K562 (cell line): Measurements from ENCODE around the gene SEC61A1. TPM values are rescaled to one million over a fixed set of nuclear protein-coding genes. Genes with fewer than 3 reads are reported as not detected.

ENCODE experiments used
- ATAC-seq: fragments of 200-7000 bp; cut with Tn5 transposase; 3 replicates; pipeline ENCODE4 v1.9.1; 2020; ENCODE audit warnings: moderate library complexity
- BruUV-seq: library from RNA; stranded (reverse); fragments of 400-500 nt; replicated peaks from 2 replicates; lab custom pipeline; 2021; lab: Mats Ljungman, UMichigan
- CTCF ChIA-PET: fragments of 300-600 bp; formaldehyde crosslinking; extraction: SDS; loops from one replicate; lab custom pipeline; 2021; ENCODE audit warnings: low intra/inter-chr PET ratio; lab: Yijun Ruan, JAX
- POLR2A ChIA-PET: fragments of 300-600, 350-650 bp; sonication (Branson Sonifier 250); formaldehyde crosslinking; extraction: SDS; loops from one replicate; lab custom pipeline; 2021; ENCODE audit warnings: antibody characterized with exemption, inconsistent platforms; lab: Yijun Ruan, JAX
- DNase-seq, 4 experiments: peaks; one replicate each; pipeline versions ENCODE4 v3.0.0 to v3.0.0-alpha.2; 2011 to 2018; ENCODE audit warnings: low spot score in 3 of 4, mixed read lengths in 3 of 4; ENCODE audit errors: extremely low read depth in 1 of 4
- FAIRE-seq: peaks from 2 replicates; lab custom pipeline; 2011; peaks lifted over from hg19 to GRCh38; lab: Jason Lieb, UNC
- H2AFZ ChIP-seq: 2 replicates; pipeline ENCODE4 v1.6.0; 2011; ENCODE audit warnings: low read depth, low read length, control low read depth, inconsistent platforms
- H3K27ac ChIP-seq: fragments of 200-600 bp; 3 replicates; pipeline ENCODE4 v1.8.0; 2011; ENCODE audit warnings: low read depth, mild to moderate bottlenecking, control low read depth, inconsistent platforms, low read length, moderate library complexity, mixed read lengths; ENCODE audit errors: extremely low read depth
- H3K27me3 ChIP-seq, 2 experiments: fragments of 300-600 bp in 1 of 2; 2 replicates in 1 of 2; 3 replicates in 1 of 2; pipeline versions ENCODE4 v1.6.0 to v1.8.0; 2011; ENCODE audit warnings: inconsistent platforms in 2 of 2, low read length in 2 of 2, mild to moderate bottlenecking in 1 of 2, mixed read lengths in 1 of 2, moderate library complexity in 1 of 2; ENCODE audit not compliant: control insufficient read depth in 2 of 2, insufficient read depth in 2 of 2
- H3K36me3 ChIP-seq: fragments of 300-600 bp; 3 replicates; pipeline ENCODE4 v1.8.0; 2011; ENCODE audit warnings: mild to moderate bottlenecking, low read length, inconsistent platforms; ENCODE audit not compliant: control insufficient read depth, insufficient read depth
- H3K4me1 ChIP-seq, 2 experiments: fragments of 200-600 bp in 1 of 2; replicated peaks in 1 of 2; 2 replicates in 1 of 2; 3 replicates in 1 of 2; pipeline versions ENCODE4 v1.5.1 to v1.8.0; 2011; ENCODE audit warnings: inconsistent platforms in 2 of 2, low read length in 2 of 2, mild to moderate bottlenecking in 1 of 2, mixed read lengths in 1 of 2, moderate library complexity in 1 of 2; ENCODE audit not compliant: control insufficient read depth in 2 of 2, insufficient read depth in 2 of 2
- H3K4me2 ChIP-seq: 2 replicates; pipeline ENCODE4 v1.6.1; 2011; ENCODE audit warnings: low read length, control low read depth, inconsistent platforms, mixed read lengths; ENCODE audit not compliant: insufficient read depth
- H3K4me3 ChIP-seq: fragments of 200-600 bp; sonication (generic), shearing (Covaris generic); 2 replicates; pipeline ENCODE4 v1.5.1; 2016; ENCODE audit warnings: control low read depth, inconsistent platforms
- H3K79me2 ChIP-seq: fragments of 200-600 bp; 3 replicates; pipeline ENCODE4 v1.8.0; 2011; ENCODE audit warnings: low read length, inconsistent platforms; ENCODE audit not compliant: control insufficient read depth, insufficient read depth
- H3K9ac ChIP-seq, 2 experiments: 2 replicates each; pipeline versions ENCODE4 v1.6.0 to v1.6.1; 2011; ENCODE audit warnings: low read depth in 2 of 2, low read length in 2 of 2, control low read depth in 1 of 2, inconsistent platforms in 1 of 2, mild to moderate bottlenecking in 1 of 2, mixed read lengths in 1 of 2; ENCODE audit not compliant: insufficient read depth in 1 of 2
- H3K9me1 ChIP-seq: one replicate; pipeline ENCODE4 v1.6.0; 2011; ENCODE audit warnings: inconsistent platforms, mild to moderate bottlenecking, low read length, moderate library complexity; ENCODE audit not compliant: control insufficient read depth, insufficient read depth
- H3K9me3 ChIP-seq: replicated peaks from 2 replicates; pipeline ENCODE4 v1.5.1; 2011; ENCODE audit warnings: low read depth, low read length, inconsistent platforms; ENCODE audit not compliant: control insufficient read depth, insufficient read depth
- H4K20me1 ChIP-seq: replicated peaks from 2 replicates; pipeline ENCODE4 v1.6.1; 2011; ENCODE audit warnings: low read length, inconsistent platforms, mixed read lengths; ENCODE audit not compliant: control insufficient read depth, insufficient read depth
- CBX2 ChIP-seq: fragments of 200-600 bp; sonication (generic); IDR thresholded peaks from one replicate; pipeline ENCODE4 v1.6.1; 2012; ENCODE audit warnings: mild to moderate bottlenecking, low read length, inconsistent platforms; ENCODE audit not compliant: insufficient read depth, poor library complexity, severe bottlenecking
- NR2F6 ChIP-seq: fragments of 450-650 bp; formaldehyde crosslinking; IDR thresholded peaks from 2 replicates; pipeline ENCODE4 v1.4.0; 2020; ENCODE audit warnings: mild to moderate bottlenecking
- WGBS: fragments of 100-300 bp; shearing (Covaris generic); methylation state at CpG from one replicate; pipeline ENCODE4 v1.1.6; 2016; ENCODE audit warnings: low coverage, mixed read lengths; ENCODE audit not compliant: insufficient coverage; ENCODE audit errors: missing lambda C conversion rate; 5-methylcytosine and 5-hydroxymethylcytosine counted together
- in situ Hi-C: fragments of 300-500 bp; cut with MboI; formaldehyde crosslinking; loops from 4 replicates; pipeline ENCODE4 v1.15.0; 2018; ENCODE audit warnings: inconsistent platforms, mixed read lengths
- intact Hi-C: fragments of 100-400 bp; cut with micrococcal nuclease; formaldehyde crosslinking; loops from 2 replicates; pipeline ENCODE4 v1.14.2; 2022
- polyA plus RNA-seq, 8 experiments: library from polyadenylated mRNA; depleted of rRNA in 4 of 8; stranded (reverse) in 5 of 8; unstranded in 3 of 8; fragments of >200 nt; fragmentation: Nextera tagmentation in 2 of 8; fragmentation: Illumina TruSeq in 1 of 8; extraction: Ambion mirVana in 2 of 8; extraction: Trizol in 1 of 8; gene quantifications; 2 replicates each; pipeline versions ENCODE4 v1.2.1 to v1.2.3, GENCODE V29; 2011 to 2014; ENCODE audit warnings: inconsistent platforms in 1 of 8, missing spikeins in 1 of 8
- total RNA-seq, 7 experiments: library from RNA; depleted of rRNA in 6 of 7; stranded (reverse); fragments of >200 nt in 6 of 7; fragmentation: Illumina TruSeq in 2 of 7; extraction: Trizol in 2 of 7; gene quantifications; 2 replicates each; pipeline versions ENCODE4 v1.2.1 to v1.2.3, GENCODE V29; 2011 to 2021; ENCODE audit warnings: low replicate concordance in 1 of 7
- TF ChIP-seq, protein P1 (sequence below), 2 experiments: fragments of 450-650 bp in 1 of 2; sonication (generic) in 1 of 2; formaldehyde crosslinking in 1 of 2; IDR thresholded peaks in 1 of 2; conservative IDR thresholded peaks in 1 of 2; 2 replicates each; pipeline versions ENCODE4 v1.6.1 to v1.8.1; 2016 to 2023; ENCODE audit warnings: mild to moderate bottlenecking in 2 of 2, moderate library complexity in 2 of 2, inconsistent platforms in 1 of 2, missing genetic modification reagents in 1 of 2
- TF ChIP-seq, protein P2 (sequence below): fragments of 450-650 bp; IDR thresholded peaks from 2 replicates; pipeline ENCODE4 v1.6.1; 2016; ENCODE audit warnings: antibody characterized with exemption

Gene SEC61A1
- total and polyA plus RNA-seq, 9 of the 15 experiments (the other 6 are each of a cell fraction or from before 2014, with no cell fraction given), result 1.9 to 140 (median 79.1) TPM

DNA sequence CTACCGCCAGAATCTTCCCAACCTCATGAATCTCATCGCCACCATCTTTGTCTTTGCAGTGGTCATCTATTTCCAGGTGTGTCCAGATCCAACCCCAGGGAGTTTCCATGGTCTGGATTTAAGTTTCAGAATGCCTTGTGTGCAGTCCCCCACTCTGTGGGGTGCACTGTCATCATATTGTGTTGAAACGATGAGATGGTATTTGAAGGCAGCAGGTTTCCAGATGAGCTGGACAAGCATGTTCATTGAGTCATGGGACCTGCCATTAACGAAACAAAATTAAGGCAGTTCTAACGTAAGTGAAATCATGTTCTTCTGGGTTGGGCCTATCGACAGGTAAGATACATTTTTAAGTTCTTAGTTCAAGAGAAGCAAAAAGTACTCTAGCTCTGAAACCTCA, 12.7 kb downstream of the SEC61A1 start (continued):
- TF ChIP-seq CBX2, result no peak
- no peak for TF ChIP-seq NR2F6 (CRISPR knock-in tag)
- TF ChIP-seq, protein P1, sequence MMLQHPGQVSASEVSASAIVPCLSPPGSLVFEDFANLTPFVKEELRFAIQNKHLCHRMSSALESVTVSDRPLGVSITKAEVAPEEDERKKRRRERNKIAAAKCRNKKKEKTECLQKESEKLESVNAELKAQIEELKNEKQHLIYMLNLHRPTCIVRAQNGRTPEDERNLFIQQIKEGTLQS (IDR thresholded peaks at IDR 0.05), result no peak
- TF ChIP-seq, protein P1 (CRISPR knock-in tag; conservative IDR thresholded peaks at IDR 0.05), result no peak

DNA sequence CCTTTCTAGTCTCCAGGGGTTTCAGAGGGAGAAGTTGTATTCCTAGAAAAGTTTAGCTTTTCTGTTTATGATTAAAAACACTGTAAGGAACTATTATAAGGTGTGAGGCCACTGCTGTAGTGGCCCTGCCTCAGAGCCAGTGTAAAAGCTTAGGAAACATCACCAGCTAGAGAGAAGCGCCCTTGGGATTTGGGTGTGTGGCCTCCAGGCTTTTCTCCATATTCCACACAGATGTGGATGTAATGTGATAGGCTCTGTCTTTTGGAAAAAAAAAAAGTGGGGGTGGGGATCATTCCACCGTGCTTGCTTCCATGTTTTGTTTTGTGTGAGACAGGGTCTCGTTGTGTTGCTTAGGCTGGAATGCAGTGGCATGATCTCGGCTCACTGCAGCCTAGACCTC, 13.9 kb downstream of the SEC61A1 start:
- intact Hi-C loops (no loop called here), in situ Hi-C loops (no loop called here)
- Histone ChIP-seq H2AFZ (no peak overlapping the region), H3K9ac (no peak overlapping the region), H4K20me1 (peaks cover 7% of the 10 kb centered on the region), H3K36me3 (peaks cover 98% of the 10 kb centered on the region), H3K9me1 (no peaks in the 10 kb centered on the region), H3K4me1 (peaks cover 0 to 3% of the 10 kb centered on the region in 2 experiments; a peak in 2 of 5 replicates), H3K4me2 (no peak overlapping the region), H3K79me2 (no peaks in the 10 kb centered on the region), H3K9me3 (no peaks in the 10 kb centered on the region), H3K27me3 (no peaks in the 10 kb centered on the region), H3K27ac (no peak overlapping the region), H3K4me3 (no peak overlapping the region)
- WGBS, result no CpG with 5 or more reads among the region's 4 CpGs
- ChIA-PET POLR2A (interaction anchor here (0.9 to 3.5 kb wide), 5 partner anchors 7 to 15 kb away, joined by 4 to 25 read pairs (median 14); partner anchors contain the start of gene SEC61A1), CTCF (no interaction called here)
- no peak for ATAC-seq
- FAIRE-seq, result no peak
- TF ChIP-seq, protein P2, sequence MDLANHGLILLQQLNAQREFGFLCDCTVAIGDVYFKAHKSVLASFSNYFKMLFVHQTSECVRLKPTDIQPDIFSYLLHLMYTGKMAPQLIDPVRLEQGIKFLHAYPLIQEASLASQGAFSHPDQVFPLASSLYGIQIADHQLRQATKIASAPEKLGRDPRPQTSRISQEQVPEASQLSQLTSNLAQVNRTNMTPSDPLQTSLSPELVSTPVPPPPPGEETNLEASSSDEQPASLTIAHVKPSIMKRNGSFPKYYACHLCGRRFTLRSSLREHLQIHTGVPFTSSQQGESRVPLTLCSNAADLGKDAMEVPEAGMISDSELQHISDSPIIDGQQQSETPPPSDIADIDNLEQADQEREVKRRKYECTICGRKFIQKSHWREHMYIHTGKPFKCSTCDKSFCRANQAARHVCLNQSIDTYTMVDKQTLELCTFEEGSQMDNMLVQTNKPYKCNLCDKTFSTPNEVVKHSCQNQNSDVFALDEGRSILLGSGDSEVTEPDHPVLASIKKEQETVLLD, result no peak
- BruUV-seq, result no TSS peak
- DNase-seq, result no peak
